Measurements from ENCODE around the gene WDHD1. TPM values are rescaled to one million over a fixed set of nuclear protein-coding genes. Genes with fewer than 3 reads are reported as not detected.

Gene WDHD1, protein sequence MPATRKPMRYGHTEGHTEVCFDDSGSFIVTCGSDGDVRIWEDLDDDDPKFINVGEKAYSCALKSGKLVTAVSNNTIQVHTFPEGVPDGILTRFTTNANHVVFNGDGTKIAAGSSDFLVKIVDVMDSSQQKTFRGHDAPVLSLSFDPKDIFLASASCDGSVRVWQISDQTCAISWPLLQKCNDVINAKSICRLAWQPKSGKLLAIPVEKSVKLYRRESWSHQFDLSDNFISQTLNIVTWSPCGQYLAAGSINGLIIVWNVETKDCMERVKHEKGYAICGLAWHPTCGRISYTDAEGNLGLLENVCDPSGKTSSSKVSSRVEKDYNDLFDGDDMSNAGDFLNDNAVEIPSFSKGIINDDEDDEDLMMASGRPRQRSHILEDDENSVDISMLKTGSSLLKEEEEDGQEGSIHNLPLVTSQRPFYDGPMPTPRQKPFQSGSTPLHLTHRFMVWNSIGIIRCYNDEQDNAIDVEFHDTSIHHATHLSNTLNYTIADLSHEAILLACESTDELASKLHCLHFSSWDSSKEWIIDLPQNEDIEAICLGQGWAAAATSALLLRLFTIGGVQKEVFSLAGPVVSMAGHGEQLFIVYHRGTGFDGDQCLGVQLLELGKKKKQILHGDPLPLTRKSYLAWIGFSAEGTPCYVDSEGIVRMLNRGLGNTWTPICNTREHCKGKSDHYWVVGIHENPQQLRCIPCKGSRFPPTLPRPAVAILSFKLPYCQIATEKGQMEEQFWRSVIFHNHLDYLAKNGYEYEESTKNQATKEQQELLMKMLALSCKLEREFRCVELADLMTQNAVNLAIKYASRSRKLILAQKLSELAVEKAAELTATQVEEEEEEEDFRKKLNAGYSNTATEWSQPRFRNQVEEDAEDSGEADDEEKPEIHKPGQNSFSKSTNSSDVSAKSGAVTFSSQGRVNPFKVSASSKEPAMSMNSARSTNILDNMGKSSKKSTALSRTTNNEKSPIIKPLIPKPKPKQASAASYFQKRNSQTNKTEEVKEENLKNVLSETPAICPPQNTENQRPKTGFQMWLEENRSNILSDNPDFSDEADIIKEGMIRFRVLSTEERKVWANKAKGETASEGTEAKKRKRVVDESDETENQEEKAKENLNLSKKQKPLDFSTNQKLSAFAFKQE
- total RNA-seq, result 9.3 and 9.5 TPM in 2 replicates

DNA sequence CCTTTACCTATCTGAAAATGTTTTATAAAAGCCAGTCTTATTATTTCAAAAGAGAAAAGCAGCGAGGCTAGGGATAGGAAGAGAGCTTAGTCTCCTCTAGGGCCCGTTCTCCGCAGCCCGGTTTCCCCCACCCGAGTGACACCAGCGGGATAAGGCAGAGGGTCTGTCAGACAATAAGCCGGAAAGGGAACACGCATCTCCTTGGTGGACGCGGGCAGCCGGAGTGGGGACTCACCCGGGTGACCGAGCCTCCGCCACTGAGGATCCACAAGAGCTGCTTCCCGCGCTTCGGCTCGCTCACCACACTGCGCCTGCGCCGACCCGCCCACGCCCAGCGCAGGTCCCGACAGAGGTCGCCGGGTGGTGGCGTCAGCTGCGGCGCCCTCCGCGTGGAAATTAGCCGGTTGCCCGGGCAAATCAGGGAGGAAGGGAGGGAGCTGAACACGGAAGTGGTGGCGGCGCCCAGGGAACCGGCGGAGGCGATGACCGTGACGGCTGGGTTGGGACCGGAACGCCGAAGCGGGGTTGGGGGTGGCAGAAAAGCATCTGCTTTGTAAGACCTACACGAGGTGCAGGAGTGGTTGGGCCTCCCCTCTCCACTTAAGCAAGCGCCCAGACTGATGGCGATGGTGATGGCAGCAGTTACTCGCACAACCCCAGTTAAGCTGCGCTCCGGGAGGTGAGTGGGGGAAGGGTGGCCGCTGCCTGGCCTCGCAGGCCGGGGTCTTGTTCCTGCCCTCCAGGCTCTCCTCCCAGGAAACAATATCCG lies at the start of gene WDHD1, which contains the start of gene SOCS4:
WDHD1 (minus strand) TSS at position 307 of the 769 bp plus-strand sequence. CDS start 312 bp downstream, outside the sequence.
SOCS4 (plus strand) TSS at position 444 of the 769 bp plus-strand sequence. CDS start 15,806 bp downstream, outside the sequence.
- Mint-ChIP-seq H3K4me1 (peaks cover 50% of the 10 kb centered on the region), H3K27ac (peak within 1 kb of the TSS; percentile 92), H3K36me3 (ENCODE audit: low read depth) (peaks cover 8% of the 10 kb centered on the region), H3K9me3 (no peaks in the 10 kb centered on the region), H3K4me3 (peak within 1 kb of the TSS; percentile 95), H3K27me3 (no peaks in the 10 kb centered on the region)
- ChIA-PET POLR2A (interaction anchor here (0.5 to 3.2 kb wide), 16 partner anchors 11 to 538 kb away, joined by 3 to 42 read pairs (median 4); partner anchors contain the start of genes GMFB, LGALS3 and MAPK1IP1L), CTCF (interaction anchor here (0.8 to 2.2 kb wide), 5 partner anchors 24 to 134 kb away, joined by 3 to 9 read pairs (median 4); partner anchors contain the start of gene MAPK1IP1L)
- TF ChIP-seq, protein P1, sequence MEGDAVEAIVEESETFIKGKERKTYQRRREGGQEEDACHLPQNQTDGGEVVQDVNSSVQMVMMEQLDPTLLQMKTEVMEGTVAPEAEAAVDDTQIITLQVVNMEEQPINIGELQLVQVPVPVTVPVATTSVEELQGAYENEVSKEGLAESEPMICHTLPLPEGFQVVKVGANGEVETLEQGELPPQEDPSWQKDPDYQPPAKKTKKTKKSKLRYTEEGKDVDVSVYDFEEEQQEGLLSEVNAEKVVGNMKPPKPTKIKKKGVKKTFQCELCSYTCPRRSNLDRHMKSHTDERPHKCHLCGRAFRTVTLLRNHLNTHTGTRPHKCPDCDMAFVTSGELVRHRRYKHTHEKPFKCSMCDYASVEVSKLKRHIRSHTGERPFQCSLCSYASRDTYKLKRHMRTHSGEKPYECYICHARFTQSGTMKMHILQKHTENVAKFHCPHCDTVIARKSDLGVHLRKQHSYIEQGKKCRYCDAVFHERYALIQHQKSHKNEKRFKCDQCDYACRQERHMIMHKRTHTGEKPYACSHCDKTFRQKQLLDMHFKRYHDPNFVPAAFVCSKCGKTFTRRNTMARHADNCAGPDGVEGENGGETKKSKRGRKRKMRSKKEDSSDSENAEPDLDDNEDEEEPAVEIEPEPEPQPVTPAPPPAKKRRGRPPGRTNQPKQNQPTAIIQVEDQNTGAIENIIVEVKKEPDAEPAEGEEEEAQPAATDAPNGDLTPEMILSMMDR (IDR thresholded peaks at IDR 0.05), result no peak
- intact Hi-C loops (cut with micrococcal nuclease), result loop anchor here (1.0 to 2.0 kb wide), 7 partner anchors 24 to 586 kb away; partner anchors contain the start of genes CNIH1, GCH1, LGALS3 and MAPK1IP1L
- DNase-seq, result peak; percentile 99
- ATAC-seq (ENCODE audit: low read depth), result peak; percentile 92

DNA sequence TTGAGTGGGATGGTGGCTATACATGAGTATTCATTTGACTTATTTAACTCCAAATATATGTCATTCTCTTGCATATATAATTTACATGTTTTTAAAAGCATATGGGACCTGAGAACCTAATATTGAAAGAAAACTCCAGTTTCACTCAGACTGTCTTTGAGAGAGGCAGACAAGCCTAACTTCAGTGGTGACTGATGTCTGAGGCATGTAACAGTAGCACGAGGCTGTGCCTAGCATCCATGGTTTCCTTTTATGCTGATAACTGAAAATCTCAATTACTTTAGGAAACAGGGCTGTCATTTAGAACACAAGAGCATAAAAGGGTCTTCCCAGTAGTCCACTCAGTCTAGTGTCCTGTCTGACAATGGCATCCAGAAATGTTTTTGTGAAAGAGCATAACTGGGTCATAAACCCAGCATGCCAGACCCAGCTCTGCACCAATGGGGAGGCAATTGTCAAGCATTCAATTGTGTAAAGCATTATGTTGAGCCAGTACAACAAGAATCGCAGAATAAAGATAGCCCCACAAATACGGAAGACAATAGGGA lies 48.8 kb upstream of the WDHD1 start:
- POLR2A ChIA-PET, result interaction anchor here (0.6 to 1.7 kb wide), 2 partner anchors 24 to 299 kb away, joined by 3 to 6 read pairs; partner anchors contain the start of gene MAPK1IP1L
- ATAC-seq (ENCODE audit: low read depth), result no peak
- H3K36me3 Mint-ChIP-seq (ENCODE audit: low read depth), result no peaks in the 10 kb centered on the region
- peaks cover 55% of the 10 kb centered on the region for H3K4me1 Mint-ChIP-seq
- H3K27ac Mint-ChIP-seq, result no peak overlapping the region
- intact Hi-C loops (cut with micrococcal nuclease), result no loop called here
- CTCF ChIA-PET, result interaction anchor here (1.8 kb wide), 1 partner anchor 25 kb away, joined by 7 read pairs; the partner anchor contains the start of gene MAPK1IP1L
- no peaks in the 10 kb centered on the region for H3K27me3 Mint-ChIP-seq
- no peaks in the 10 kb centered on the region for H3K9me3 Mint-ChIP-seq
- TF ChIP-seq, protein P1 (IDR thresholded peaks at IDR 0.05), result no peak
- DNase-seq, result no peak
- H3K4me3 Mint-ChIP-seq, result no peak overlapping the region

DNA sequence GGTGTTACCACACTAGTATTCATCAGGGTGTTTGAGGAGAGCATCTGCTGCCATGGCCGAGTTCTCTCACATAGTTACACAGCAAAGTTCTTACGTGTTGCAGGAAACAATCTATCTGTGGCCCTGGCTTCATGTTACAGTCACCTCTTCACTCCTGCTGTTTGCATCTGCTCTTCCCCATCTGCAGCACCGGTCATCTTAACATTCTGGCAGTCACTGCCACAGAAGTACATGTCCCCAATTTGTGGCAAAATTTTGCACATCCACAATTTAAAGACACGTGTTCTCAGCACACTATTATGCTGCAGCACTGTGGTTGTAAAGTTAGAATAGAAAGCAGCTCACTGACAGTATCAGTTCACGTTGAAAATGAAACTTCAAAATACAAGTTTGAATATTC lies 47.8 kb upstream of the WDHD1 start:
- H3K9me3 Mint-ChIP-seq, result no peaks in the 10 kb centered on the region
- H3K27me3 Mint-ChIP-seq, result no peaks in the 10 kb centered on the region
- ChIA-PET CTCF (interaction anchor here (1.8 kb wide), 1 partner anchor 24 kb away, joined by 7 read pairs; the partner anchor contains the start of gene MAPK1IP1L), POLR2A (interaction anchor here (0.5 to 1.7 kb wide), 5 partner anchors 19 to 141 kb away, joined by 3 to 6 read pairs (median 3); partner anchors contain the start of gene MAPK1IP1L)
- DNase-seq (no peak), ATAC-seq (ENCODE audit: low read depth) (peak; percentile 4)
- no peaks in the 10 kb centered on the region for H3K36me3 Mint-ChIP-seq (ENCODE audit: low read depth)
- peak overlapping the region; percentile 98 for H3K27ac Mint-ChIP-seq
- TF ChIP-seq, protein P1 (IDR thresholded peaks at IDR 0.05), result no peak
- H3K4me1 Mint-ChIP-seq, result peaks cover 65% of the 10 kb centered on the region
- intact Hi-C loops (cut with micrococcal nuclease), result loop anchor here (5.0 kb wide), 1 partner anchor 172 kb away; the partner anchor contains the start of gene GCH1
- peak overlapping the region; percentile 69 for H3K4me3 Mint-ChIP-seq

DNA sequence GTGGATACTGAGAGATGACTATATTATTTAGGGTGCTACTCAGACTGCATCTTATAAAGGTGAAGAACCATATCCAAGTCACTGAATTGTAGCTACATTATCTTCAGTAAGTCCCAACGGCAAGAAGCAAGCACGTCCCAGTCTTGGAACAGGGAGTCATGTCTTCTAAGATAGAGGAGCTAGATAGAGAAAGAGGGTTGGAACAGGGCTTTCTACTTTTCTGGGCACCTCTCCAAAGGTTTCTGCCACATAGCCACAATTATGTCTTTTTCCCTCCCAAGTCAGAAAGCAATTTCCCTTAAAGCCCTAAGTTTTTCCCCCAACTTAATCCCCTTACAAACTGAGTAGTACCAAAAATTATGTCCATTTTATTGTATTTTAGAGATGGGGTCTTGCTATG lies 47.0 kb upstream of the WDHD1 start:
- ChIA-PET POLR2A (interaction anchor here (1.7 to 4.1 kb wide), 3 partner anchors 22 to 56 kb away, joined by 6 to 112 read pairs (median 32); partner anchors contain the start of genes LGALS3 and MAPK1IP1L), CTCF (interaction anchor here (1.8 kb wide), 1 partner anchor 23 kb away, joined by 7 read pairs; the partner anchor contains the start of gene MAPK1IP1L)
- no peak for DNase-seq
- intact Hi-C loops (cut with micrococcal nuclease), result loop anchor here (5.0 kb wide), 1 partner anchor 172 kb away; the partner anchor contains the start of gene GCH1
- H3K4me1 Mint-ChIP-seq, result peaks cover 66% of the 10 kb centered on the region
- no peaks in the 10 kb centered on the region for H3K36me3 Mint-ChIP-seq (ENCODE audit: low read depth)
- H3K27ac Mint-ChIP-seq, result peak overlapping the region; percentile 98
- no peaks in the 10 kb centered on the region for H3K27me3 Mint-ChIP-seq
- no peaks in the 10 kb centered on the region for H3K9me3 Mint-ChIP-seq
- no peak for ATAC-seq (ENCODE audit: low read depth)
- no peak overlapping the region for H3K4me3 Mint-ChIP-seq
- TF ChIP-seq, protein P1 (IDR thresholded peaks at IDR 0.05), result no peak
